Measurements from ENCODE around the gene MYO9A.
"Not testable (repeated sequence)": the region's sequence is repeated elsewhere in the genome, so short reads cannot be mapped to it uniquely, and the experiment has no call there.

The MYO9A gene

DNA sequence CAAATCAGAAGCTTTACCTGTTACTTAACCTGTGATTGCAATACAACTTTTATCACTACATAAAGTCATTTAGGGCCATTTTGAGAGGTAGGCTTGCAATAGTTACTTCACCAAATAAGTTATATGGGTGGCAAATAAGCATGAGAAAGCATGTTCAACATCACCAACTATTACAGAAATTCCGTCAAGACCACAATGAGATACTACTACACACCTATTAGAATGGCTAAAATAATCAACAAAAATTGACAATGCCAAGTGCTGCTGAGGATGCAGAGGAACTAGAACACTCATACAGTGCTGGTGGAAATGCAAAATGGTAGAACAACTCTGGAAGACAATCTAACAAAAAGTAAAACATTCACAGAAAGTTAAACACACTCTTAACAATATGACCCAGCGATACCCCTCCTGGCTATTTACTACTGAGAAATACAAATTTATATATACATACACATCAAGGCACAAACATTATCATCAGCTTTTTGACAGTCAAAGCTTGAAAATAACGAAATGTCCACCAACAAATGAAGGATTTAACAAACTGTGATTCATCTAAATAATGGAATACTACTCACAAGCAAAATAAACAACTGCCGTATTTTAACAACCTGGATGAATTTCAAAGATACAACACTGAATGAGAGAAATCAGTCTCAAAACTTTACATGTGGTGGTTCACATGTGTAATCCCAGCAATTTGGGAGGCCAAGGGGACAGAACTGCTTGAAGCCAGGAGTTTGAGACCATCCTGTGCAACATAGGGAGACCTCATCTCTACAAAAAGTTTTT lies 82.9 kb downstream of the MYO9A start:
- no peak for DNase-seq (ENCODE audit: low read depth)
- no peak overlapping the region for H3K4me3 ChIP-seq (ENCODE audit: control insufficient read depth, low read depth, low read length)
- TF ChIP-seq, protein P1, sequence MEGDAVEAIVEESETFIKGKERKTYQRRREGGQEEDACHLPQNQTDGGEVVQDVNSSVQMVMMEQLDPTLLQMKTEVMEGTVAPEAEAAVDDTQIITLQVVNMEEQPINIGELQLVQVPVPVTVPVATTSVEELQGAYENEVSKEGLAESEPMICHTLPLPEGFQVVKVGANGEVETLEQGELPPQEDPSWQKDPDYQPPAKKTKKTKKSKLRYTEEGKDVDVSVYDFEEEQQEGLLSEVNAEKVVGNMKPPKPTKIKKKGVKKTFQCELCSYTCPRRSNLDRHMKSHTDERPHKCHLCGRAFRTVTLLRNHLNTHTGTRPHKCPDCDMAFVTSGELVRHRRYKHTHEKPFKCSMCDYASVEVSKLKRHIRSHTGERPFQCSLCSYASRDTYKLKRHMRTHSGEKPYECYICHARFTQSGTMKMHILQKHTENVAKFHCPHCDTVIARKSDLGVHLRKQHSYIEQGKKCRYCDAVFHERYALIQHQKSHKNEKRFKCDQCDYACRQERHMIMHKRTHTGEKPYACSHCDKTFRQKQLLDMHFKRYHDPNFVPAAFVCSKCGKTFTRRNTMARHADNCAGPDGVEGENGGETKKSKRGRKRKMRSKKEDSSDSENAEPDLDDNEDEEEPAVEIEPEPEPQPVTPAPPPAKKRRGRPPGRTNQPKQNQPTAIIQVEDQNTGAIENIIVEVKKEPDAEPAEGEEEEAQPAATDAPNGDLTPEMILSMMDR (IDR thresholded peaks at IDR 0.05; ENCODE audit: control insufficient read depth, insufficient read depth, low read depth, low read length, missing control alignments), result no peak

- TF ChIP-seq, protein P1 (IDR thresholded peaks at IDR 0.05; ENCODE audit: control insufficient read depth, insufficient read depth, low read depth, low read length, missing control alignments), result no peak
- DNase-seq (ENCODE audit: low read depth), result no peak
- H3K4me3 ChIP-seq (ENCODE audit: control insufficient read depth, low read depth, low read length), result no peak overlapping the region
Observed at GRCh38 chr15:72034351-72034750, 83.6 kb downstream of the MYO9A start.

DNA sequence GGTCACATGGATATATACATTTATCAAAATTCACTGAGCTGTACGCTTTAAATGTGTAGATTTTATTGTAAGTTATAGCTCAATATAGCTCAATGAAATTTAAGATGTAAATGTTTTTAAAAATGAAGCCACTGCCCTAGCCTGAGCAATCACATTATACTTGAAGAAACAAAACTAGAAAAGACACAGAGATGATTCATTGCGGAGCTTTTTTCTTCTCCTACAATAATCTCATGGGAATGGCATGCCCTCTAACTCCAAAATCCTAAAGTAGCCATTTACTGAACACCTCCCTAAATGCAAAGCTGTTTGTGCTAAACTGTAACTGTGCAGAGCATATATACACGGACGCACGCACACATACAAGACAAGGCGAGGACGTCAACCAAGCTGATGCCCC lies 84.2 kb downstream of the MYO9A start:
- DNase-seq (ENCODE audit: low read depth), result no peak

GRCh38 chr15:72033285-72033684 lies 84.7 kb downstream of the MYO9A start:
- H3K4me3 ChIP-seq (ENCODE audit: control insufficient read depth, low read depth, low read length), result no peak overlapping the region
- DNase-seq (ENCODE audit: low read depth), result no peak
- TF ChIP-seq, protein P1 (IDR thresholded peaks at IDR 0.05; ENCODE audit: control insufficient read depth, insufficient read depth, low read depth, low read length, missing control alignments), result no peak

More for the DNA sequence above, 84.2 kb downstream of the MYO9A start:
- TF ChIP-seq, protein P1 (IDR thresholded peaks at IDR 0.05; ENCODE audit: control insufficient read depth, insufficient read depth, low read depth, low read length, missing control alignments), result no peak
- H3K4me3 ChIP-seq (ENCODE audit: control insufficient read depth, low read depth, low read length), result no peak overlapping the region

DNA sequence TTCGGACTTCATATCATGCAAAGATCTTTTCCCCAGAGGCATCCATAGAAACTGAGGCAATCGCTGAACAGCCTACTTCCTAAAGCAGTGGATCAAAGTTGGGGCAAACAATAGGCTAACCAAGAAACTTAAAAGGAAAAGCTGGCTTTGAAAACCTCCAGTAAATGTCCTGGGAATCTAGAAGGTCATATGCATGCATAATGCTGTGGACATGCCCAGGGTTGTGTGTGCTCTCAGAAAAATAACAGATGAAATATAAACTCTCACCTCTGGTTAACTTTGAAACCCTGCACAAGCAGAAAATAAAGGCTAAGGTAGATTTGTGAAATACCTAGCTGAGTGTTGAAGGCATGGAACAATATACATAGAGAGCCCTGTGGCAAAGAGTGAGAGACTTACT lies 96.3 kb downstream of the MYO9A start:
- TF ChIP-seq, protein P1 (IDR thresholded peaks at IDR 0.05; ENCODE audit: control insufficient read depth, insufficient read depth, low read depth, low read length, missing control alignments), result no peak
- DNase-seq (ENCODE audit: low read depth), result no peak
- H3K4me3 ChIP-seq (ENCODE audit: control insufficient read depth, low read depth, low read length), result no peak overlapping the region

DNA sequence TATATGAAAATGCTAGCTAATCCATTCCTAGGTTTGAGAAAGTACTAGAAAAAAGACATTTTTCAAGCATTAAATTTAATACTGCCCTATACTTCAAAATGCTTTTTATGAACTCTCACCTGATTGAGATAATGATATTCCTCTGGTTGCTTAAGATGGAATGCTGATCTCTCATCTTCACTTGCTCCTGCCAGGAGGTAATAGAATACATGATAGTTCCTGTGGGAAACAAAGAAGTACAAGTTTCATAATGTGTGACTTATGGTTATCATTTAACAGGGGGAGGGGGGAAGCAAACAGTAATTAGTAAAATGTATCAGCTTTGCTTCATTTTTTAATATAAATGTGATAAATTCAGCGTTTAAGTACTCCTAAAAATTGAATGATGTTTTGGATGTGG lies 97.2 kb downstream of the MYO9A start:
- TF ChIP-seq, protein P1 (IDR thresholded peaks at IDR 0.05; ENCODE audit: control insufficient read depth, insufficient read depth, low read depth, low read length, missing control alignments), result no peak
- no peak overlapping the region for H3K4me3 ChIP-seq (ENCODE audit: control insufficient read depth, low read depth, low read length)
- DNase-seq (ENCODE audit: low read depth), result no peak

GRCh38 chr15:72014555-72014954 lies 103.4 kb downstream of the MYO9A start:
- DNase-seq (ENCODE audit: low read depth), result not testable (repeated sequence)

More at GRCh38 chr15:72014555-72014954, 103.4 kb downstream of the MYO9A start:
- not testable (repeated sequence) for H3K4me3 ChIP-seq (ENCODE audit: control insufficient read depth, low read depth, low read length)
